ENCODE measurements around the gene SORCS2. TPM values are rescaled to one million over a fixed set of nuclear protein-coding genes. Genes with fewer than 3 reads are reported as not detected.
A peak's percentile ranks its signal among the peaks of the same experiment; 100 is the strongest.

SORCS2 gene
- total RNA-seq, 2 donors from 2014 or later, result 0.68 to 0.92 TPM

DNA sequence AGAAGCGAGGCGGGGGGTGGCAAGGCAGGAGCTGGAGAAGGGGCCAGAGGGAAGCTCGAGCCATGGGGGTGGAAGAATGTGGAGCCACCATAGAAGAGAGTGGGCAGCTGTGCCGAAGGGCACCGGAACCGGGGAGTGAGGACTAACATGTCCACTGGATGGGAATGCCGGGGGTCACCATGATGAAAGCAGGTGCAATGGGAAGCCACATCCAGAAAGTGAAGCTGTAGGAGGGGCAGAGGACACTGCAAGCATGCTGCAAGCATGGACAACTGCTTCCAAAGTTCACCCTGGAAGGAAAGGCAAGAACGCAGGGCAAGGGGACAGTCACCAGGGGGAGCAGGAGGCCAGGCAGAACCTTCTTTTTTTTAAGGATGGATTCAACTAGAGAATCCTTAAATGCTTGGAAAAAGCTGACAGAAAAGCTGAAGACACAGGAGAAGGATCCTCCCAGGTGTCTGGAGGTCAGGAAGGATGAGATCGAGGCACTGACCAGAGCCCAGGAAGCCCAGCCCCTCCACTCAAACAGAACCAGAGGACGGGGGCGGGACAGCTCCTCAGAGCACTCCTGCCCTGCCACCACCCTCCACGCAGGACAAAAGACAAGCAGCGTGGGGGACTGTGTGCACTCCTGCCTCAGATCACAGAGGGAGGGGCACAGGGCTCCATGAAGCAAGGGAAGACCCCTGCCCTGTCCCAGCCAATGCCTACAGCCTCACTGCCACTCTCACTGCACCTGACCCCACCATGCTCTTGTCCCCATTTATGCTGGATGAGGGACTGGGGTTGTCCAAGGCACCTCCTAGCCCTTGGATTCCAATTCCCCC, 578.1 kb downstream of the SORCS2 start:
- Histone ChIP-seq H3K9me3 (no peaks in the 10 kb centered on the region), H3K36me3 (peaks cover 50% of the 10 kb centered on the region), H3K4me3 (no peak overlapping the region), H3K27ac (no peak overlapping the region), H3K27me3 (replicated peaks; ENCODE audit: insufficient read depth) (no peaks in the 10 kb centered on the region), H3K4me1 (ENCODE audit: control insufficient read depth in 1 of 2, low read depth in 2 of 2) (no peaks in the 10 kb centered on the region)
- DNase-seq (ENCODE audit: low spot score) (no peak), ATAC-seq (ENCODE audit: insufficient number of reproducible peaks, low FRiP score, low read depth) (no peak)
- TF ChIP-seq, protein P1, sequence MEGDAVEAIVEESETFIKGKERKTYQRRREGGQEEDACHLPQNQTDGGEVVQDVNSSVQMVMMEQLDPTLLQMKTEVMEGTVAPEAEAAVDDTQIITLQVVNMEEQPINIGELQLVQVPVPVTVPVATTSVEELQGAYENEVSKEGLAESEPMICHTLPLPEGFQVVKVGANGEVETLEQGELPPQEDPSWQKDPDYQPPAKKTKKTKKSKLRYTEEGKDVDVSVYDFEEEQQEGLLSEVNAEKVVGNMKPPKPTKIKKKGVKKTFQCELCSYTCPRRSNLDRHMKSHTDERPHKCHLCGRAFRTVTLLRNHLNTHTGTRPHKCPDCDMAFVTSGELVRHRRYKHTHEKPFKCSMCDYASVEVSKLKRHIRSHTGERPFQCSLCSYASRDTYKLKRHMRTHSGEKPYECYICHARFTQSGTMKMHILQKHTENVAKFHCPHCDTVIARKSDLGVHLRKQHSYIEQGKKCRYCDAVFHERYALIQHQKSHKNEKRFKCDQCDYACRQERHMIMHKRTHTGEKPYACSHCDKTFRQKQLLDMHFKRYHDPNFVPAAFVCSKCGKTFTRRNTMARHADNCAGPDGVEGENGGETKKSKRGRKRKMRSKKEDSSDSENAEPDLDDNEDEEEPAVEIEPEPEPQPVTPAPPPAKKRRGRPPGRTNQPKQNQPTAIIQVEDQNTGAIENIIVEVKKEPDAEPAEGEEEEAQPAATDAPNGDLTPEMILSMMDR (IDR thresholded peaks at IDR 0.05), result peak; percentile 29

DNA sequence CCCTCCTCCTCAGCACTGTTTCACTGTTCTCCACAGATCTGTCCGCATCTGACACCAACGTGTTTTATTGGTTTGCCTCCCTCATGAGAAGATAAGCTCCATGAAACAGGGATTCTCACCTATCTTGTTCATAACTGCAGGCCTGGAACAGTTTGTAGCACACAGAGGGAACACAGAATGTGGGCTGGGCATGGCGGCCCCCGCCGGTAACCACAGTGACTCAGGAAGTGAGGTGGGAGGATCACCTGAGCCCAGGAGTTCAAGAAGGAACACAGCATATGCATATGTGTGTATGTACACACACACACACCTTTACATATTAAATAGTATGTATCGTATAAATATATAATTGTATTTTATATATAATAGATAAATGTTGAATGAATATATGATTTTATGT, 578.7 kb downstream of the SORCS2 start:
- ATAC-seq (ENCODE audit: insufficient number of reproducible peaks, low FRiP score, low read depth), result no peak
- no peaks in the 10 kb centered on the region for H3K27me3 ChIP-seq (replicated peaks; ENCODE audit: insufficient read depth)
- no peaks in the 10 kb centered on the region for H3K4me1 ChIP-seq (ENCODE audit: control insufficient read depth in 1 of 2, low read depth in 2 of 2)
- H3K27ac ChIP-seq, result no peak overlapping the region
- H3K36me3 ChIP-seq, result peaks cover 49% of the 10 kb centered on the region
- no peak for DNase-seq (ENCODE audit: low spot score)
- TF ChIP-seq, protein P1 (IDR thresholded peaks at IDR 0.05), result no peak
- H3K4me3 ChIP-seq, result no peak overlapping the region
- no peaks in the 10 kb centered on the region for H3K9me3 ChIP-seq

DNA sequence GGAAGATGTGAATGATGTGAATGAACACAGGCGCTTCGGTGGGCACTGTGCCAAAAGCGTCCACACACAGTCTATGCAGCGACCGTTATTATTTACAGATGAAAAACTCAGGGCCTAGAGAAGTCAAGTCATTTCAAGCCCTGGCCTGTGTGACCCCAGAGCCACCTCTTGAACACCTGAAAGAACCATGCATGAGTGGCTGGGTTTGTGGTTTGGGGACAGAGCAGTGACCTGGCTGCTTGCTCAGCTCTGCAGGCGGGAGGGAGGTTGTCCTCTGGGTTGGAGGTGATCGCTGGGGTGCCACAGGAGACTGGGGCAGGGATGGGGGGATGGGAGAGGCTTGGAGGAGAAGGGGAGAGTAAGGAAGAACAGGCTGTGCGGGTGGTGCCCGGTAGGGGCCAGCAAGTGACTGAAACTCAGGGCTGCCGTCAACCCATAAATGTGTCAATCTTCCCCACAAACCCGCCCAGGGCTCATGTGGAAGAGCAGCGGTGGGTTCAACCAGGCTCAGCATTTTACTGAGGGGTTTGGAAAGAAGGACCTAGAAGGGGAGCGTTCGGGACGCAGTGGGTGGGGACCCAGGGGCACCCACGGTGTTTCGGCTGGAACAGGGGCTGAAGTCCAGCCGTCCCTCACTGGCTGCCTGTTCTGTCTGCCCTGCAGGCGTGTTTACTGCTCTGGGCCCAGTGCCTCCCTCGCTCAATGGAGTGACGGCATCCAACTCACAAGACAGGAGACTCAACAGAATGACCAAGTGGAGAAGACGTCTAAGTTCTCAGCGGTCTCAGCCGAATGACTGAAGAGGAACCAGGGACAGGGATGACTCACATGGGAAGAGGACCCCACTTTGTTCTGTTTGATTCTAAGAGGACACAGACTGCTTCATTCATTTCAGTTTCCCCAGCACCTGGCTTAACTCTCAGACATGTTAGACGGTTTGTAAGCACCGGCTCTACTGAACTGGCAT, 579.5 kb downstream of the SORCS2 start:
- H3K36me3 ChIP-seq, result peaks cover 45% of the 10 kb centered on the region
- TF ChIP-seq, protein P1 (IDR thresholded peaks at IDR 0.05), result no peak
- no peak for DNase-seq (ENCODE audit: low spot score)
- H3K27ac ChIP-seq, result no peak overlapping the region
- H3K4me3 ChIP-seq, result no peak overlapping the region
- H3K27me3 ChIP-seq (replicated peaks; ENCODE audit: insufficient read depth), result no peaks in the 10 kb centered on the region
- ATAC-seq (ENCODE audit: insufficient number of reproducible peaks, low FRiP score, low read depth), result no peak
- no peaks in the 10 kb centered on the region for H3K4me1 ChIP-seq (ENCODE audit: control insufficient read depth in 1 of 2, low read depth in 2 of 2)
- H3K9me3 ChIP-seq, result no peaks in the 10 kb centered on the region

DNA sequence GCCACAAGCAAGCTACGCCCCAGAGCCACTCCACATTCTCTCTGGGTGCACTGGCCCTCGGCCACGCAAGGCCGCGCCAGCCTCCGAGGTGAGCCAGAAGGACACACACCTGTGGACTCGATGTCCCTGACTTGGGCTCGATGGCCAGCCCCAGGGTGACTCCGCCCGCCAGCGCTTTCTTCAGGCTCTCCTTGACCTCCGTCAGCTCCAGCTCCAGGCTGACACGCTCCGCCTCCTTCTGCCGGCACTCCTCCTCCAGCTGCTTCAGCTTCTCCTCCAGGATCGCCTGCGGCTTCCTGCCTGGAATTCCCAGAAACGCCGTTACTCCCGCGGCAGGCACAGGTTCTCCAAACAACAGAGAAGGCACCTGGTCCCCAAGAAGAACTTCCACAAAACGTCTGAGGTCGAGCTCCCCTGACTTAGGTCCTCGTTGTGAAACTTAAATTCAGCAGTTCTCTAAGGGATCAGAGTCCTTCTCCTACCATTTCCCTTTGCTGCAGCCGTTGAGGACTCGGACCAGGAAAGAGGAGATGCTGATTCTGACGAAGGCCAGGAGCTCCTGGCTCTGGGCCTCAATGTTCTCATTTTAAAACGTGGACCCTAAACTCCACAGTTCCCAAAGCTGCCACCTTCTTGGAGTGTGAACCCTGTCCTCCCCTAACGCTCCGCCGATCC, 580.5 kb downstream of the SORCS2 start:
- peaks cover 50% of the 10 kb centered on the region for H3K36me3 ChIP-seq
- TF ChIP-seq, protein P1 (IDR thresholded peaks at IDR 0.05), result no peak
- no peak overlapping the region for H3K27ac ChIP-seq
- no peak overlapping the region for H3K4me3 ChIP-seq
- ATAC-seq (ENCODE audit: insufficient number of reproducible peaks, low FRiP score, low read depth) (no peak), DNase-seq (ENCODE audit: low spot score) (no peak)
- no peaks in the 10 kb centered on the region for H3K27me3 ChIP-seq (replicated peaks; ENCODE audit: insufficient read depth)
- H3K9me3 ChIP-seq, result no peaks in the 10 kb centered on the region
- H3K4me1 ChIP-seq (ENCODE audit: control insufficient read depth in 1 of 2, low read depth in 2 of 2), result peaks cover 0 to under 1% of the 10 kb centered on the region in 2 donors
